ENCODE data around the gene GPC3.
"Not testable (repeated sequence)": the region's sequence is repeated elsewhere in the genome, so short reads cannot be mapped to it uniquely, and the experiment has no call there.

The GPC3 gene

GRCh38 chrX:133720269-133720668 lies 265.1 kb downstream of the GPC3 start:
- in situ Hi-C loops (cut with HindIII; ENCODE audit: low sequenced_read_pairs): not testable (repeated sequence)

- in situ Hi-C loops (cut with HindIII; ENCODE audit: low sequenced_read_pairs): no loop called here
Measured at GRCh38 chrX:133715715-133716114, 269.7 kb downstream of the GPC3 start.

GRCh38 chrX:133709501-133709900 lies 275.9 kb downstream of the GPC3 start:
- in situ Hi-C loops (cut with HindIII; ENCODE audit: low sequenced_read_pairs): no loop called here

- in situ Hi-C loops (cut with HindIII; ENCODE audit: low sequenced_read_pairs): no loop called here
Measured at GRCh38 chrX:133706890-133707289, 278.5 kb downstream of the GPC3 start.

- in situ Hi-C loops (cut with HindIII; ENCODE audit: low sequenced_read_pairs): no loop called here
Measured at GRCh38 chrX:133702230-133702629, 283.2 kb downstream of the GPC3 start.

- in situ Hi-C loops (cut with HindIII; ENCODE audit: low sequenced_read_pairs): no loop called here
Measured at GRCh38 chrX:133699023-133699728, 286.2 kb downstream of the GPC3 start.

GRCh38 chrX:133698298-133698697 lies 287.1 kb downstream of the GPC3 start:
- in situ Hi-C loops (cut with HindIII; ENCODE audit: low sequenced_read_pairs): no loop called here

- in situ Hi-C loops (cut with HindIII; ENCODE audit: low sequenced_read_pairs): no loop called here
Measured at GRCh38 chrX:133697656-133698055, 287.7 kb downstream of the GPC3 start.

- in situ Hi-C loops (cut with HindIII; ENCODE audit: low sequenced_read_pairs): no loop called here
Measured at GRCh38 chrX:133689997-133690599, 295.3 kb downstream of the GPC3 start.

GRCh38 chrX:133685822-133686221 lies 299.6 kb downstream of the GPC3 start:
- in situ Hi-C loops (cut with HindIII; ENCODE audit: low sequenced_read_pairs): no loop called here

GRCh38 chrX:133681897-133682296 lies 303.5 kb downstream of the GPC3 start:
- in situ Hi-C loops (cut with HindIII; ENCODE audit: low sequenced_read_pairs): no loop called here

- in situ Hi-C loops (cut with HindIII; ENCODE audit: low sequenced_read_pairs): no loop called here
Measured at GRCh38 chrX:133681421-133681820, 304.0 kb downstream of the GPC3 start.

GRCh38 chrX:133677123-133678063 lies 308.0 kb downstream of the GPC3 start:
- in situ Hi-C loops (cut with HindIII; ENCODE audit: low sequenced_read_pairs): no loop called here

- in situ Hi-C loops (cut with HindIII; ENCODE audit: low sequenced_read_pairs): no loop called here
Measured at GRCh38 chrX:133676344-133677122, 308.9 kb downstream of the GPC3 start.

- in situ Hi-C loops (cut with HindIII; ENCODE audit: low sequenced_read_pairs): no loop called here
Measured at GRCh38 chrX:133674726-133675470, 310.5 kb downstream of the GPC3 start.

- in situ Hi-C loops (cut with HindIII; ENCODE audit: low sequenced_read_pairs): no loop called here
Measured at GRCh38 chrX:133670383-133670782, 315.0 kb downstream of the GPC3 start.

GRCh38 chrX:133669214-133669613 lies 316.2 kb downstream of the GPC3 start:
- in situ Hi-C loops (cut with HindIII; ENCODE audit: low sequenced_read_pairs): no loop called here

- in situ Hi-C loops (cut with HindIII; ENCODE audit: low sequenced_read_pairs): no loop called here
Measured at GRCh38 chrX:133668225-133668931, 317.0 kb downstream of the GPC3 start.

- in situ Hi-C loops (cut with HindIII; ENCODE audit: low sequenced_read_pairs): no loop called here
Measured at GRCh38 chrX:133666256-133666655, 319.1 kb downstream of the GPC3 start.

Data from endothelial cell of hepatic sinusoid (primary cell).